HG03575 (cell line): Measurements from ENCODE around the gene MAGI1.

ENCODE experiments used
- ATAC-seq: cut with Tn5 transposase; IDR thresholded peaks from one replicate; pipeline ENCODE4 v1.9.1; 2021; ENCODE audit not compliant: unreplicated experiment, insufficient number of reproducible peaks, low FRiP score; ENCODE audit errors: extremely low read depth

Gene MAGI1

DNA sequence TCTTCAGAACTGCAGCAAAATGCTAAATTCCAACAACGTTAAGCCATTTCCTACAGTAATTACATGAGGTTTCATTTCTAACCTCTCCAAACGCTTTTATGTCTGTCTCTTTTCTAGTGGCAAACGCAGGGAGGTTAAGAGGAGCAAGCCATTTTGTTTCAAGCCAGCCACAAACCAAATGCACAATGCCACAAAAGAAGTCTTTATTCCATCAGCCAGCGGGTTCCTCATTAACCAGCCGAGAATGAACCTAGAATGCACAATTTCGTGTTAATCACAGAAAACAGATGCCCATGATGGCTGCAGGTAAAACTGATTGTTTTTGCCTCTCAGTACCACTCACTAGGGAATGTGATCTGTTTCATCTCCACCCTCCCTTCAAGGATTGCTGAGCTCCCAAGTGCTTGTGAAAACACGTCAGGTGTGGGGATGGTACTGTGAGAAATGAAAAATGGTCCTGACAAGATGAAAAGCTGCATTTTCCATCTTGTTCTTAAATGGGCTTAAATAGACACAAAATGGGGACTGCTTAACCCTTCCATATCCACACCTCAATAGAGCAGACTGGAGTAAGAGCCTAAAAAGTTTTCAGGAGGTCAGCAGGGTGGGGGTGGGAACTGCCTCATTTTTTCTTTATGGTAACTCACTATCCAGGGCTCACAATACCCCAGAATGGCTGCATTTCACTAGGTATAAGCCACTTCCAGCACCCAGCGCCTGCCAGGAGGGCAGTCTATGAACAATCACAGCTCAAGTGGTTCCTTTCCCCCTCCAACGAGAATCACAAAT is 277.1 kb downstream of the MAGI1 start:
- ATAC-seq = no peak

- ATAC-seq = no peak
These were observed 279.7 kb downstream of the MAGI1 start for GRCh38 chr3:65758876-65759598.

GRCh38 chr3:65758438-65758837 is 280.3 kb downstream of the MAGI1 start:
- ATAC-seq = no peak

- no peak for ATAC-seq
These were observed 286.1 kb downstream of the MAGI1 start for GRCh38 chr3:65752636-65753035.

DNA sequence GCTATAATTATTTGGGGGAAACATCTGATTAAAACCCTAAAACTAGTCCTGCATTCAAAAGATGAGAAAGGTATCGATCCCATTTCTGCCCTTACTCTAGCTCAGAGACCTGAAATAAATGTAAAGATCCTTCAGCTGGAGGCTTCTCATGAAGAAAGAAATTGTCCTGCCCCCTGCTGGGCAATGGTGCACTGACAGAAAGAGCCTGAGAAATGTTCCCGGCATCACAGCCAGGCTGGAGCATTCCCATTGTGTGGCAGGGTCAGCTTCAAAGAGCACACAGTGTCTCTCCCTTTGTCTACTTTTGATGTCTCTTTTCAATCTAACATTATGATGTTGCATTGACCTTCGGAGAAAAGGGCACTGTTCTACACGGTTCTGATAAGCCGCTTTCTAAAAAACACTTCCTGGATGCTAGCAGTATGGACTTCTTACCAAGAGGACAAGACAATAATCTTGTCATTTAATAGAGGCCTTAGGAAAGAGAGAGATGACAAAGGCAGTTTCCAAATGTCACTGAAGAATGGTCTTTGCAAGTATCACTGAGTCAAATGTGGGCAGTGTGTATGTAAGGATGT is 287.5 kb downstream of the MAGI1 start:
- ATAC-seq = no peak

DNA sequence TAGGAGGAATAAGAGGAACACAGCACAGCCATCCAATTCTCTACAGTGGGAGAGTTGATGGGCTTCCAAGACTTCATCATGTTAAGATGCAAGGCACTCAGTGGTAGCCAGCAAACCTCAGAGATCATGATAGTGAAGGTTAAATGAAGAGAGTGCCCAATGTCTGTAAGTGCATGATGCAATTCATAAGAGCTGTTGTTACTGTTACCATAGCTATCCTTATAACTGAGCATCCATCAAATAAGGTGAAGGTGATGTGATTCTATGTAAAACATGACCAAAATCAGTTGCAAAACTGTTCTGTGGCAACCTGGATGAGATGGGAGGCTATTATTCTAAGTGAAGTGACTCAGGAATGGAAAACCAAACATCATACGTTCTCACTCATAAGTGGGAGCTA is 289.7 kb downstream of the MAGI1 start:
- ATAC-seq = no peak

DNA sequence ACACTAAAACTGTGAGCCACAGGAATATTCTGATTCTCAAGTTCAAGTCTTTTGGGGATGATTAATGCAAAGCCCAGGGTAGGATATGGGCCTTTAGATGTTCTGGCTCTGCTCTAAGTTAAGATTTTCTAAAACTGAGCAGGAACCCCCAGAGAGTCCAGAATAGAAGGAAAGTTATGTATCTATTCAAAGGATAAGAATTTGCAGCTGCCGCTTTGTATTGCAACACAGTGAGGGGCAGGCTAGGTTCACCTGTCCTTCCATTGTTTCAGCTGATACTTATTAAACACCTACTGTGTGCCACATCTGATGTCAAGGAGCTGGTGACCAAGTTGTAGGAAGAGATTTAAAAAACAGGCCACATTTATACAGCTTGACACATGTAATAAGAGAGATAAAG is 290.4 kb downstream of the MAGI1 start:
- ATAC-seq = no peak

DNA sequence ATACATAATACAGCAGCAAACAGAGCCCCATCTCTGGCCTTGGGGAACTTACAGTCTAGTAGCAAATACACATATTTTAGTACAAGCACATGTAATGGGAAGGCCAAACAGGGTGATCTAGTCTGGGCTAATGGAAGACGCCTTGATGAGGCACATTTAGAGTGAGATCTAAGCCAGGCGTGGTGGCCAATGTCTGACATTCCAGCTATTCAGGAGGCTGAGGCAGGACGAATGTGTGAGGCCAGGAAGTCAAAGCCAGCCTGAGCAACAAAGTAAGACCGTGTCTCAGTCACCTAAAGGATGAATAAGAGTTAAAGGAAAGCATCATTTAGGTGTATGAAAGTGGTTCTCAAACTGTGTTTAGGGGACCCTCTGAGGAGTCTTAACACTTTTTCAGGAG is 291.9 kb downstream of the MAGI1 start:
- no peak for ATAC-seq

- no peak for ATAC-seq
These were observed 293.4 kb downstream of the MAGI1 start for GRCh38 chr3:65745306-65745705.

DNA sequence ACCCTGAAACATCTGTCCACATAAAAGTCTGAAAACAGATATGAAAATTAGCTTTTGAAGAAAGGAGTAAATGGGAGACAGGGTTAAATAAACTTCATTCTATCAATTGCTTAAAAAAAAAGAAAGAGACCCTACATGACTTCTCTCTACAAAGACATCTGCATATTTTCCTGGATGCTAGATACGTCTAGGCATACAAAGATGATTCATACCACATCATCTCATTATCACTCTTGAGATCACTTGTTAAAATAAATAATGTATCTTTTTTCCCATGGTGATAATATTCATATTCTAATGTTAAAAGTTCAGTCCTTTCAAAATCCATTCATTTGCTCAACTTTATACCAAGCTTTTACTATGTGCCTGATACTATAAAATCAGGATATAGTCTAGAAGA is 295.8 kb downstream of the MAGI1 start:
- ATAC-seq = no peak

DNA sequence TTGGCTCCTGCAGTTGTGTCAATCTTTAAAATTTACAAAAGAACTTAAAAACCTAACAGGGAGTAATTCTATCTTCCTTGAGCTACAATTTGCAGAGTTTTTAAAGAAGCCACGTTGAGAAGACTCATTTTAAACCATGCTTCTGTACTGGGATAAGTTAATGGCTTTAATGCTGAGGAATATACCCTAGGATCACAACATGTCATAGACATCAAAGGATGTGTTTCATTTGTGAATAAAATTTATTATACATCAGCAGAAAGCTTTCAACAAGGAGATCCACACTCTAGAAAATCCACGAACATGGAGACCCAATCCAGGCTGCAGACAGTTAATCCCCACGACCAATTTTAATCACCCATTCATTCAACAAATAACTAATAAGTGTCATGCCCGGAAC is 297.2 kb downstream of the MAGI1 start:
- no peak for ATAC-seq

DNA sequence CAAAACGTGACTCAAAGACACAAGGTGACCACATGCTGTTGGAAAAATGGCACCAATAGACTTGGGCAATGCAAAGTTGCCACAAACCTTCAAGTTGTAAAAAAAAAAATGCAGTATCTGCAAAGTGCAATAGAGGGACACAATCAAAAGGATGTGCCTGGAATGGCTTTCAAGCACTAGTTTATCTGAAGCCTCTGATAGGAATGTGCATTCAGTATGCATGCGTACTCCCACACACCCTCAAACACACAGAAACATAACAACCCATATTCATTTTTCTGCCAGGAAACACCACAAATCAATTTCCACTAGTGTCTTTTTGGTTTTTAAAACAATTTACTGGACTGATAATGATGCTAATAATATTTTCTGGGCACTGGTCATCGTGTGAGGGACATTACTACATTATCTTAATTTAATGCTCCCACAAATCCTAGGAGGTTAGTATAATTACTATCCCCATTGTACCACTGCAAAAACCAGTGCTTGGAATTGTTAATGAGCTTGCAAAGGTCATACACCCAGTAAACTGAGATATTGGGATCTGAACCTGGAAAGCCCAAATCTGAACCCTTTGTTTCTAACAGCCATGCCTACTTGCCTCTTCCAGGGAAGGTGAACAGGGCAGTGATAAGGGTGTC is 298.7 kb downstream of the MAGI1 start:
- no peak for ATAC-seq

- ATAC-seq = no peak
These were observed 303.9 kb downstream of the MAGI1 start for GRCh38 chr3:65734792-65735191.

DNA sequence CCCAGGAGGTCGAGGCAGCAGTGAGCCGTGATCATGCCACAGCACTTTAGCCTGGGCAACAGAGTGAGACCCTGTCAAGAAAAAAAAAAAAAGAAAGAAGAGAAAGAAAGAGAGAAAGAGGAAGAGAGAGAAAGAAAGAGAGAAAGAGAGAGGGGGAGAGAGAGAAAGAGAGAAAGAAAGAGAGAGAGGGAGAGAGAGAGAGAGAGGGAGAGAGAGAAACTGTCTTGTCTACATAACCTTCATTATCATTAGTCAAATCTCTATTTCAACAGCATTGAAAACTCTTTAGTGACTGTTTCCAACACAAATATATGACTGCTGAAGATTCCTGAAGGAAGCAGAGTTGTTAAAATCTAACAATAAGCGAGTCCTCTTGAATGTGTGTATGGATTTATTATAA is 304.3 kb downstream of the MAGI1 start:
- no peak for ATAC-seq

DNA sequence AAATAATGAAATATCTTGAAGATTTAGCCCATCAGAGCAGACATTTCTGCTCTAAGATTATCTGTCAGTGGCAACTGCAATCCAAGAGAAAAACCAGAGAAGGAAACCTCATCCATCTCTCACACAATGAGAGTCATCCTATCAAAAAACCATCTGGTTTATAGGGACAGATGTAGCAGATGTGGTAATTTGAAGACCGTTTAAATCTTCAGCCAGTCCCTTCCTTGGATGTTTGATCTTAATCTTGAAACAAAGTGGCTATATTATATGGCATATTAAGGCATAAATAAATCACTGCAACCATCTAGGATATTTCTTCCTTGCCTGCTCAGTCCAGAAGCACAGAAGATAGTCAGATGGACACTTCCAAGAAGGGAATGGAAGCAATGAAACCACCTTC is 305.3 kb downstream of the MAGI1 start:
- ATAC-seq = no peak

DNA sequence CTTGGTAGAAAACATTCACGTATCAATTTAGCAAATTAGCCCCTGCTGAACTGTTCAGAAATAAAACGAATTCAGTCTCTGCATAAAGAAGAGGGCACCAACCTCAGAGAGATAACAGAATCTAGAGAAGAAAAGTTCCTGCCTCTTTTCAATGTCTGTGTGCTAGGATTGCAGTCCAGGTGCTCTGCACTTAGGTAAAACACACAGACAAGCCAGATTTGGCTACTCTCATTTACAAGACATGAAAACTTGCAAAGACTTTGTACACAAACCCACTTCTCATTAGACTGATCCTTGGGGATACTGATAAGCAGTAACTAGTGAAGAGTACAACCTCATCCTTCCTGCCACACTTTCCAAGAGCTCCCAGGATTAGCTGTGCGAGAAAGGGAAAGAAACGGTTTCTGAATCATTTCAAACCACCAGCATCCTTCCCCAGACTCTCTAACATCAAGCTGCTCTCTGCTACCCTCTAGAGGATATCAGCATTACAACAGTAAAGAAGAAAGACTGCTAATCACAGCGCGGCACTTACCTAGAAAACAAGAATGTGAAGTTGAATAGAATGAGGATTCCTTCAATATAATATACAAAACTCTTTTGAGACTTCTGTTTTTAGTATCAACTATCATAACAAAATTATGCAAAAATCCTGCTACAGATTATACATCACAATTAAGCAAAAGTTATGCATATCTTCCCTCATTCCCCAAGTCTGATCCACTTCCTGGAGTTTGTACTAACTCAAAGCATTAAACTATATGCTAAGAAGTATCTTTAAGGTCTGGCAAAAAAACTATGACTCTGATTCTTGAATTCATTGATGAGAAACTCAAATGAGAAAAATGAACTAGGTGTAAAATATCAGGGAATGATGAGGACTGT is 306.4 kb downstream of the MAGI1 start:
- no peak for ATAC-seq

DNA sequence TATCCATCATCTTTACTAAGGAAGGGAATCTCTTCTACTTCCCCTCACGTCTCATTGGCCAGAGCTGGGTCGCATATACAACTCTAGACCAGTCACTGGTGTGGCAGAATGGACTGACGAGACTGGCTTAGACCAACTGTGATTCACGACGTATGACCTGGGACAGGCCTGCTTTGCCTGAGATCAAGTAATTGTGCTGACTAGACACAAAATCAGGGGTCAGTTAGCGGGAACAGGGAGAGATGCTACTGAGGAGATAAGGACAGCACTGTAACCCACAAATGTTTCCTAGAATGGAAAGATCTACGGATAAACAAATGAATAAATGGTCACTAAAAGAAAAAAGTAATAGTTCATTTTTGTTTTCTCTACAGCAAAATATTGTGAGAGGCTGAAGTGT is 308.3 kb downstream of the MAGI1 start:
- ATAC-seq = no peak

GRCh38 chr3:65729973-65730372 is 308.7 kb downstream of the MAGI1 start:
- no peak for ATAC-seq

DNA sequence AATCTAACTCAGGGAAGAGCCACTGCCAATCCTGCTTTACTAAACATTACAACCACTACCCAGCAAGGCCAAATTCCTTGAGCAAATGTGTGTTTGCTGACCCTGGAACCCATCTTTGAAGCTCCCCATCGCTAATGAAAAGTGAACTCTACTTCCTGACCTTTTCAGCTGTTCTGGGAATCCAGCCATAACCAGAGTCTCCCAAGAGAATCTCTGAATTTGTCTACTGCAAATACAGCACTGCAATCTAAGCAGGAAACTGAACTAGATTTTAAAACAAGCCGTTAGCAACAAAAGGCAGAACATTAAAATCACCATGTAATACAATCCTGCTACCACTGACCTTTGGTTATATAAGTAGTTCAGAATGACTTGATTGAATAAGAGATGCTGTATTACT is 309.2 kb downstream of the MAGI1 start:
- ATAC-seq = no peak
